ENCODE measurements around the gene MAGI2. TPM values are rescaled to one million over a fixed set of nuclear protein-coding genes. Genes with fewer than 3 reads are reported as not detected.

The MAGI2 gene
- total RNA-seq, 1 donor from 2014 or later, result 11.4 TPM

DNA sequence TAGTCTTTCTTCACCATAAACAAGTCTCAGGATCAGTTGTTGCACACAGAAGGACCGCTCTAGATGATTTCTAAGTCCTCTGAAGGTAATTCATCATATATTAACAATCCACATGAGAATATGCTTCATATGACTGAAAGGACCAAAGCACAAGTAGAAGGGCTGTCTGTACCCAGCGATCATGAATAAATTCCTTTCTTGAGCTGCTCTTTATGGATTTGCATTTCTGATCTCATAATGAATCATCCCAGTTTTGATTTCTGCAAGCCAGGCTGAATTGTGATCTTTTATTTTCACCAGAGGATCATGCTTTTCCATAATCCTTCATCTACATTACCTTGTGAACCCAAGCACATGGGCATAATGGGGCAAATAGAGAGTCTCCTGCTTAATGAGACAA is 675.6 kb downstream of the MAGI2 start:
- Mint-ChIP-seq H3K36me3 (ENCODE audit: insufficient read depth) (no peaks in the 10 kb centered on the region), H3K9me3 (ENCODE audit: low read depth) (no peaks in the 10 kb centered on the region), H3K4me3 (ENCODE audit: low read depth) (no peak overlapping the region), H3K27me3 (no peaks in the 10 kb centered on the region), H3K4me1 (ENCODE audit: low read depth) (peaks cover 8% of the 10 kb centered on the region), H3K27ac (no peak overlapping the region)
- no peak for DNase-seq (ENCODE audit: low spot score, unreplicated experiment)
- TF ChIP-seq, protein P1, sequence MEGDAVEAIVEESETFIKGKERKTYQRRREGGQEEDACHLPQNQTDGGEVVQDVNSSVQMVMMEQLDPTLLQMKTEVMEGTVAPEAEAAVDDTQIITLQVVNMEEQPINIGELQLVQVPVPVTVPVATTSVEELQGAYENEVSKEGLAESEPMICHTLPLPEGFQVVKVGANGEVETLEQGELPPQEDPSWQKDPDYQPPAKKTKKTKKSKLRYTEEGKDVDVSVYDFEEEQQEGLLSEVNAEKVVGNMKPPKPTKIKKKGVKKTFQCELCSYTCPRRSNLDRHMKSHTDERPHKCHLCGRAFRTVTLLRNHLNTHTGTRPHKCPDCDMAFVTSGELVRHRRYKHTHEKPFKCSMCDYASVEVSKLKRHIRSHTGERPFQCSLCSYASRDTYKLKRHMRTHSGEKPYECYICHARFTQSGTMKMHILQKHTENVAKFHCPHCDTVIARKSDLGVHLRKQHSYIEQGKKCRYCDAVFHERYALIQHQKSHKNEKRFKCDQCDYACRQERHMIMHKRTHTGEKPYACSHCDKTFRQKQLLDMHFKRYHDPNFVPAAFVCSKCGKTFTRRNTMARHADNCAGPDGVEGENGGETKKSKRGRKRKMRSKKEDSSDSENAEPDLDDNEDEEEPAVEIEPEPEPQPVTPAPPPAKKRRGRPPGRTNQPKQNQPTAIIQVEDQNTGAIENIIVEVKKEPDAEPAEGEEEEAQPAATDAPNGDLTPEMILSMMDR (IDR thresholded peaks at IDR 0.05; ENCODE audit: unreplicated experiment), result no peak

DNA sequence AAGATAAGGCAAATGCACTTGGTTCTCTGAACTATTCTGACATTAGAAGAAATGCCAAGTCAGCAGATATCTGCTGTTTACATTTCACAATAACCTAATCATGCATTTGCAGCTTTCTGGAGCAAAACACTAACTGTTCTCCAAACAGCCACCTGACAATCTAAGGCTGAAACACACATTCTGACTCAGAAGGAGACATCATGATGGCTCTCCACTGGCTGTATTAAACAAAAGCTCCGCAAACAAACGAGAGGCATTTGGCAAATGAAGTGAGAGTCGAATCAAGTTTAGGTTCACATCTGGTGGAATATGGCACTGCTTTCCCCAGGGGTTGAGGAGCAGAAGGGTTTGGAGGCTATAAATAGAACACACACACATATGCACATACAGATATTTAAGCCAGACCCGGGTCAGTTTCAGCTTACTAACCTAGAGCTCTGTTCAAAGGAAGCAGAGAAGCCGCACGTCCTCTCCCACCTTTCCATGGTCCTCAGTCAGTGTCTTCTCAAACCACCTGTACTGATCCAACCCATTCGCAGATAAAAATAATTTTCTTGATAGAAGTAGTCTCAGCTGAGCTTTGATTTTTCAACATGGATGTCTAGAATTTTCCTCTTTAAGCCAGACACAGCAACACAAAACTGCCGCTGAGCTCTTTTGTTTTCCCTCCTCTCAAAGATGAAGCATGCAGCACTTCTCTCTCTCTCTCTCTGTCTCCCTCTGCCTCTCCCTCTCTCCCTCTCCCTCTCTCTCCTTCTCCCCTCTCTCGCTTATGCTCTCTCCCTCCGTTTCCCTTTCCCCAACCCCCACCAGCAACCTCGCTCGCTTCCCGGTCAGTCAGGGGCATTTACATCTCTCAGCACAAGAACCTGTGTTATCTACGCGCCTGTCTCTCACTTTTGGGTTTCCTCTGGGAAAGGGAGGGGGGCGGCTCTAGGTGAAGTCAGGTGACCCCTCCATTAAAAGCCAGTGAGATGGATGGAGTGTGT is 682.8 kb downstream of the MAGI2 start:
- no peak for DNase-seq (ENCODE audit: low spot score, unreplicated experiment)
- no peaks in the 10 kb centered on the region for H3K27me3 Mint-ChIP-seq
- no peaks in the 10 kb centered on the region for H3K36me3 Mint-ChIP-seq (ENCODE audit: insufficient read depth)
- TF ChIP-seq, protein P1 (IDR thresholded peaks at IDR 0.05; ENCODE audit: unreplicated experiment), result no peak
- no peak overlapping the region for H3K4me3 Mint-ChIP-seq (ENCODE audit: low read depth)
- H3K9me3 Mint-ChIP-seq (ENCODE audit: low read depth), result no peaks in the 10 kb centered on the region
- peaks cover 14% of the 10 kb centered on the region for H3K4me1 Mint-ChIP-seq (ENCODE audit: low read depth)
- H3K27ac Mint-ChIP-seq, result peak overlapping the region; percentile 73

DNA sequence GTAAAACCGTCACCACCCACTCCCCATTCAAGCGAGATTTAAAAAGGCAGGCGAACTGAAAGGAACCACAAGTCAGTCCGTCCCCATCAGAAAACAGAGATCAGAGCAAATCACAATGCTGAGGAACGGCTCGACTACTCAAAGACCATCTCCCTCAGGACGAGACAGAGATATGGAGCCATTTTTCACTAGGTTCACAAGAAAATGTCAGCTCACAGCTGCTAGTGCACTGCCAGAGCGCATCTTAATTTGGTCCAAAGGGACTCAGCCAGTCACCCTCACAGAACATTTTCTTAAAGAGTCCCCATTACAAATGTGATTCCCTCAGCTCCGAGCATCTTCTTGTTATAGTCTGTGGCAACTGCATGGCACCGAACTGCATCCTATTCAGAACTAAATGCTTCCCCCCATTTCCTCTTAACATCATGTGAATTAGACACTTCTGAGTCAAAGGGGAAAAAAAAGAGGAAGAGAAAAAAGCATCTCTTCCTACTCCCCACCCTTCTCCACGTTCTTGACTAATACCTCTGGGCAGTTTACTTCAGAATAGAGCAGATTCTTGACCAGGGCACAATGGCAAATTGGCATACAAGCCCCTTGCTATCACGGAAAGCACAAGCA is 683.9 kb downstream of the MAGI2 start:
- TF ChIP-seq, protein P1 (IDR thresholded peaks at IDR 0.05; ENCODE audit: unreplicated experiment), result no peak
- no peaks in the 10 kb centered on the region for H3K36me3 Mint-ChIP-seq (ENCODE audit: insufficient read depth)
- H3K4me3 Mint-ChIP-seq (ENCODE audit: low read depth), result no peak overlapping the region
- no peaks in the 10 kb centered on the region for H3K27me3 Mint-ChIP-seq
- peaks cover 14% of the 10 kb centered on the region for H3K4me1 Mint-ChIP-seq (ENCODE audit: low read depth)
- H3K27ac Mint-ChIP-seq, result no peak overlapping the region
- no peaks in the 10 kb centered on the region for H3K9me3 Mint-ChIP-seq (ENCODE audit: low read depth)
- no peak for DNase-seq (ENCODE audit: low spot score, unreplicated experiment)

DNA sequence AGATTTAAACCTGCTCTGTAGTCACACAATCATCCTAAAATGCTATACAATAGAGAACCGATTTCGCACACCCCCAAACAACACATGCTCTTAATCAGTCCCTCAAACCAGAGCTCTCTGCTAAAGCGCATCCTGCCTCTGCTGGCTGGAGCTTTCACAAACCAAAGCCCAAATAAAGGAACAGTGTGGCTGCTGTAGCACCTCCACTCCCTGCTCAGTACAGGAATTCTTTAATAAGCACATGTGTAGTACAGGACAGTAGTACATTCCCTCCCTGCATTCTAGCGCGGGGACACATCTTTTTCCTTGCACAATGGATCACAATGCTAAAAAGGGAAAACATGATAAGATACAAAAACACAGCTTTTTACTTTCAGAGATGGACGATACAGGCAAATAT is 684.6 kb downstream of the MAGI2 start:
- Mint-ChIP-seq H3K4me3 (ENCODE audit: low read depth) (no peak overlapping the region), H3K9me3 (ENCODE audit: low read depth) (no peaks in the 10 kb centered on the region), H3K27ac (no peak overlapping the region), H3K36me3 (ENCODE audit: insufficient read depth) (no peaks in the 10 kb centered on the region), H3K4me1 (ENCODE audit: low read depth) (peaks cover 15% of the 10 kb centered on the region), H3K27me3 (no peaks in the 10 kb centered on the region)
- TF ChIP-seq, protein P1 (IDR thresholded peaks at IDR 0.05; ENCODE audit: unreplicated experiment), result no peak
- DNase-seq (ENCODE audit: low spot score, unreplicated experiment), result no peak

DNA sequence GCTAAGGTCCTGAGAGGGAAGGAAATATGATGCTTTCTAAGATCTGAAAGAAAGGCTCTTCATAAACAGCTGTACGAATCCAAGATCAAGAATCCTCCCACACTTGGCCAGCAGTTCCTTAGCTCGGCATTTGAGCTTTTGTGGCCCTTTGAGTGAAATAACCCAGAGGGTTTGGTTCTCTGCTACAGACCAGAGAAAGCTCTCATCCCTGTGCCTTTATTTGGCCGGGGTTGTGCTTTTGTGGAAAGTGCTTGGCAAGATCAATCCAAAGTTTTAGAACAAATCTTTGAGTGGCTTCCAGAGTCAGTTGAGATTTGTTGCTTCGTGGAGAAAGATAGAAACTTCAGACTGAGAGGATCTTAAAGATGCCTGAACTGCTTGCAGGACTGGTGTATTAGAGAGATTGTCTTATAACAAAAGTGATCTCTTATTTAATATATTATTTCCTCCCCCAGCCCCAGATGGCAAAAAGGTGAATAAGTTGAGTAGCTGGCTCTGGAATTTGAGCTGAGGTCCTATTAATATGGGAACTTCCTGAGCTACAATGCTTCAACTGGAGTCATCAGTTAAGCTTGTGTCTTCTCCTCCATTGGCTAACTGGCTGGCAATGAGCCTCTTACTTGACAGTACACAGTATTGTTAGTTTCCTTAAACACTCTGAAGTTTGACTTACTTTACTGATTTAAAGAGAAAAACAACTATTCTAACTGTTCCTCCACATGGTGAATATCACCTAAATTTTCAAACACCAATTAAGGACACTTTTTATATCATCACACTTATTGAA is 687.3 kb downstream of the MAGI2 start:
- no peak overlapping the region for H3K27ac Mint-ChIP-seq
- H3K36me3 Mint-ChIP-seq (ENCODE audit: insufficient read depth), result no peaks in the 10 kb centered on the region
- H3K27me3 Mint-ChIP-seq, result no peaks in the 10 kb centered on the region
- peaks cover 10% of the 10 kb centered on the region for H3K4me1 Mint-ChIP-seq (ENCODE audit: low read depth)
- H3K4me3 Mint-ChIP-seq (ENCODE audit: low read depth), result no peak overlapping the region
- TF ChIP-seq, protein P1 (IDR thresholded peaks at IDR 0.05; ENCODE audit: unreplicated experiment), result no peak
- no peaks in the 10 kb centered on the region for H3K9me3 Mint-ChIP-seq (ENCODE audit: low read depth)
- no peak for DNase-seq (ENCODE audit: low spot score, unreplicated experiment)
